KMS-11 (cell line): ENCODE data around the gene SUOX.
A peak's percentile ranks its signal among the peaks of the same experiment; 100 is the strongest.
"Not testable (repeated sequence)": the region's sequence is repeated elsewhere in the genome, so short reads cannot be mapped to it uniquely, and the experiment has no call there.

Experiments used
- H2AFZ ChIP-seq: fragments of 200-600 bp; sonication (generic); 2 replicates; pipeline ENCODE4 v1.6.1; 2016; ENCODE audit warnings: antibody characterized with exemption, mixed run types, low read depth
- H3K27ac ChIP-seq: fragments of 200-600 bp; sonication (generic); 2 replicates; pipeline ENCODE4 v1.6.1; 2016; ENCODE audit warnings: mild to moderate bottlenecking, mixed run types
- H3K27me3 ChIP-seq: fragments of 200-600 bp; sonication (generic); 2 replicates; pipeline ENCODE4 v1.6.1; 2017; ENCODE audit warnings: mild to moderate bottlenecking, low read depth, mixed run types, moderate library complexity; ENCODE audit not compliant: insufficient read depth
- H3K36me3 ChIP-seq: fragments of 200-600 bp; sonication (generic); 2 replicates; pipeline ENCODE4 v1.6.1; 2017; ENCODE audit warnings: mild to moderate bottlenecking, mixed run types; ENCODE audit not compliant: insufficient read depth
- H3K4me1 ChIP-seq: fragments of 200-600 bp; sonication (generic); 2 replicates; pipeline ENCODE4 v1.6.1; 2016; ENCODE audit warnings: mild to moderate bottlenecking, low read depth, mixed run types; ENCODE audit not compliant: poor library complexity, severe bottlenecking
- H3K4me2 ChIP-seq: fragments of 200-600 bp; sonication (generic); 2 replicates; pipeline ENCODE4 v1.7.0; 2016; ENCODE audit warnings: mild to moderate bottlenecking, mixed run types
- H3K4me3 ChIP-seq: fragments of 200-600 bp; sonication (generic); IDR thresholded peaks from 2 replicates; pipeline ENCODE4 v1.6.1; 2017; ENCODE audit warnings: low read depth, low read length, mixed read lengths; ENCODE audit not compliant: insufficient read depth
- H3K79me2 ChIP-seq: fragments of 200-600 bp; sonication (generic); 2 replicates; pipeline ENCODE4 v1.6.1; 2016; ENCODE audit warnings: low read depth, mixed run types; ENCODE audit not compliant: insufficient read depth
- H3K9ac ChIP-seq: fragments of 200-600 bp; sonication (generic); 2 replicates; pipeline ENCODE4 v1.6.1; 2016; ENCODE audit warnings: mild to moderate bottlenecking, mixed run types
- H4K20me1 ChIP-seq: fragments of 200-600 bp; sonication (generic); 2 replicates; pipeline ENCODE4 v1.6.1; 2016; ENCODE audit warnings: mild to moderate bottlenecking, mixed run types; ENCODE audit not compliant: insufficient read depth
- CTCF ChIP-seq: fragments of 200-600 bp; sonication (generic); conservative IDR thresholded peaks from 2 replicates; pipeline ENCODE4 v1.6.1; 2017; ENCODE audit warnings: low read depth, mild to moderate bottlenecking, antibody characterized with exemption, low read length, moderate library complexity, mixed read lengths

SUOX gene

GRCh38 chr12:55996201-55996714 is 818 bp upstream of the SUOX start:
- H3K4me2 ChIP-seq, result peak overlapping the region; percentile 77
- peak overlapping the region; percentile 65 for H2AFZ ChIP-seq
- no peaks in the 10 kb centered on the region for H3K79me2 ChIP-seq
- H3K4me3 ChIP-seq, result peak overlapping the region; percentile 61
- peak overlapping the region; percentile 8; the same call in 1 of the 2 replicates for H3K9ac ChIP-seq
- peaks cover 8% of the 10 kb centered on the region for H3K4me1 ChIP-seq
- H3K27me3 ChIP-seq, result no peaks in the 10 kb centered on the region
- no peaks in the 10 kb centered on the region for H4K20me1 ChIP-seq
- peaks cover 7% of the 10 kb centered on the region; the same call in 1 of the 2 replicates for H3K36me3 ChIP-seq
- peak overlapping the region; percentile 0; the same call in 1 of the 2 replicates for H3K27ac ChIP-seq
- TF ChIP-seq CTCF, result peak; percentile 100

GRCh38 chr12:55997535-55997859 is 421 bp downstream of the SUOX start:
- peaks cover 8% of the 10 kb centered on the region for H3K4me1 ChIP-seq
- H4K20me1 ChIP-seq, result no peaks in the 10 kb centered on the region
- H2AFZ ChIP-seq, result peak overlapping the region; percentile 65
- H3K27me3 ChIP-seq, result no peaks in the 10 kb centered on the region
- no peak overlapping the region for H3K27ac ChIP-seq
- peak overlapping the region; percentile 8; the same call in 1 of the 2 replicates for H3K9ac ChIP-seq
- H3K36me3 ChIP-seq, result no peaks in the 10 kb centered on the region
- TF ChIP-seq CTCF, result no peak
- peak overlapping the region; percentile 77 for H3K4me2 ChIP-seq
- peak overlapping the region; percentile 61 for H3K4me3 ChIP-seq
- H3K79me2 ChIP-seq, result no peaks in the 10 kb centered on the region

GRCh38 chr12:55999522-55999921 is 2.4 kb downstream of the SUOX start:
- H3K79me2 ChIP-seq, H3K4me2 ChIP-seq, H4K20me1 ChIP-seq, H3K27me3 ChIP-seq, H3K9ac ChIP-seq, H3K36me3 ChIP-seq, H3K4me1 ChIP-seq, H3K27ac ChIP-seq, H2AFZ ChIP-seq, H3K4me3 ChIP-seq: not testable (repeated sequence)

GRCh38 chr12:55999999-56000540 is 3.0 kb downstream of the SUOX start:
- not testable (repeated sequence) for H3K27ac ChIP-seq, H4K20me1 ChIP-seq, H3K4me1 ChIP-seq, H3K4me3 ChIP-seq, H3K27me3 ChIP-seq, H3K9ac ChIP-seq, H3K79me2 ChIP-seq, H2AFZ ChIP-seq, H3K4me2 ChIP-seq, H3K36me3 ChIP-seq

- no peaks in the 10 kb centered on the region for H4K20me1 ChIP-seq
- no peak overlapping the region for H3K4me2 ChIP-seq
- H3K27me3 ChIP-seq, result no peaks in the 10 kb centered on the region
- no peak overlapping the region for H3K27ac ChIP-seq
- no peak overlapping the region for H3K9ac ChIP-seq
- no peaks in the 10 kb centered on the region for H3K36me3 ChIP-seq
- no peak for TF ChIP-seq CTCF
- H3K4me1 ChIP-seq, result peaks cover 4% of the 10 kb centered on the region
- no peak overlapping the region for H3K4me3 ChIP-seq
- no peaks in the 10 kb centered on the region for H3K79me2 ChIP-seq
- H2AFZ ChIP-seq, result no peak overlapping the region
Measured at GRCh38 chr12:56001487-56002100, 4.5 kb downstream of the SUOX start.

GRCh38 chr12:56003376-56003775 is 6.3 kb downstream of the SUOX start:
- H3K79me2 ChIP-seq, H3K27ac ChIP-seq, H3K9ac ChIP-seq, H3K4me1 ChIP-seq, H3K36me3 ChIP-seq, H4K20me1 ChIP-seq, H3K27me3 ChIP-seq, H3K4me3 ChIP-seq, H3K4me2 ChIP-seq, H2AFZ ChIP-seq: not testable (repeated sequence)
